Measurements from ENCODE around the gene GPATCH2L.

- TF ChIP-seq CTCF (IDR thresholded peaks at IDR 0.05) (no peak), POLR2AphosphoS5 (IDR thresholded peaks at IDR 0.05) (no peak), POLR2A (IDR thresholded peaks at IDR 0.05) (no peak)
Measured at GRCh38 chr14:76118594-76118993, 33.1 kb upstream of the GPATCH2L start.
